Glomerular endothelial cell (primary cell): ENCODE measurements around the gene SEPTIN7. TPM values are rescaled to one million over a fixed set of nuclear protein-coding genes. Genes with fewer than 3 reads are reported as not detected.
"Not testable (repeated sequence)": the region's sequence is repeated elsewhere in the genome, so short reads cannot be mapped to it uniquely, and the experiment has no call there.

ENCODE experiments used
- DNase-seq: peaks from one replicate; pipeline ENCODE4 v3.0.0-alpha.2; 2011; ENCODE audit warnings: low read depth, low spot score; ENCODE audit errors: extremely low read depth
- total RNA-seq: library from RNA; depleted of rRNA; stranded (reverse); fragments of >200 nt; gene quantifications from 2 replicates; pipeline ENCODE4 v1.2.3, GENCODE V29; 2015

Gene SEPTIN7
- total RNA-seq = 190 and 191 TPM in 2 replicates

- peak; percentile 94 for DNase-seq
Measured at GRCh38 chr7:35800718-35801391, at the start of gene SEPTIN7. SEPTIN7 (plus strand) TSS chr7:35801057; CDS start chr7:35801210, 153 bp downstream.

GRCh38 chr7:35752742-35753141 lies 48.1 kb upstream of the SEPTIN7 start:
- DNase-seq = no peak

- DNase-seq = no peak
Measured at GRCh38 chr7:35753761-35754603, 46.9 kb upstream of the SEPTIN7 start.

- DNase-seq = no peak
Measured at GRCh38 chr7:35754741-35755140, 46.1 kb upstream of the SEPTIN7 start.

GRCh38 chr7:35755711-35756110 lies 45.1 kb upstream of the SEPTIN7 start:
- DNase-seq = no peak

- not testable (repeated sequence) for DNase-seq
Measured at GRCh38 chr7:35756453-35756852, 44.4 kb upstream of the SEPTIN7 start.

GRCh38 chr7:35757574-35757973 lies 43.3 kb upstream of the SEPTIN7 start:
- DNase-seq = no peak

- DNase-seq = no peak
Measured at GRCh38 chr7:35758421-35758820, 42.4 kb upstream of the SEPTIN7 start.

- DNase-seq = no peak
Measured at GRCh38 chr7:35760143-35760745, 40.6 kb upstream of the SEPTIN7 start.

GRCh38 chr7:35761871-35762677 lies 38.8 kb upstream of the SEPTIN7 start:
- DNase-seq = no peak

- no peak for DNase-seq
Measured at GRCh38 chr7:35762781-35763180, 38.1 kb upstream of the SEPTIN7 start.

GRCh38 chr7:35768346-35768745 lies 32.5 kb upstream of the SEPTIN7 start:
- DNase-seq = no peak

GRCh38 chr7:35771776-35772175 lies 29.1 kb upstream of the SEPTIN7 start:
- no peak for DNase-seq

- no peak for DNase-seq
Measured at GRCh38 chr7:35773994-35774393, 26.9 kb upstream of the SEPTIN7 start.

- no peak for DNase-seq
Measured at GRCh38 chr7:35776686-35777085, 24.2 kb upstream of the SEPTIN7 start.

GRCh38 chr7:35777121-35777520 lies 23.7 kb upstream of the SEPTIN7 start:
- no peak for DNase-seq

- DNase-seq = no peak
Measured at GRCh38 chr7:35780070-35780469, 20.8 kb upstream of the SEPTIN7 start.

- DNase-seq = no peak
Measured at GRCh38 chr7:35781200-35781701, 19.6 kb upstream of the SEPTIN7 start.

GRCh38 chr7:35781767-35782515 lies 18.9 kb upstream of the SEPTIN7 start:
- DNase-seq = no peak

GRCh38 chr7:35784332-35784731 lies 16.5 kb upstream of the SEPTIN7 start:
- no peak for DNase-seq
